ENCODE results near the gene EIPR1.

DNA sequence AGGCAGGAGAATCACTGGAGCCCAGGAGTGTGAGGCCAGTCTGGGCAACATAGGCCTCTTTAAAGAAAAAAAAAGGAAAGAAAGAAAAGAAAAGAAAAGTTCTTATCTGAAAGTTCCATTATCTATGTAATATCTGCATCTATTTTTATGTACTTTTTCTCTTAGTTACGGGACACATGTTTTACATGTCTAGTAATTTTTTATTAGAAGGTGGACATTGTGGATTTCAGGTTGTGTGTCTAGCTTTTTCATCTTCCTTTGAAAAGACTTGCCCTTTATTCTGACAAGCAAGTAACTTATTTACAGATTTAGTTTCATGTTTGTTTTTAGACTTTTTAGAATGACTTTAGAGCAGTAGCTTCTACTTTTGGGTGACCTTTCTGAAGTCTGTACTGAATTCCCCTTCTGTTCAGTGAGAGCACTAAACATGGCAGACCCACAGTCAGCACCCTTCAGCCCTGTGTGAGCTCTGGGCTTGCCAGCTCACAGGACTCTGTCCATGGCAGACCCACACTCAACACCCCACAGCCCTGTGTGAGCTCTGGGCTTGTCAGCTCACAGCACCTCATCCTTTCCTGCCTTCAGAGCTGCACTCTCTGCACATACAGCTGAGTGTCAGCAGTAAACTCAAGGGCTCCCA, 19.4 kb upstream of the EIPR1 start:
- TF ChIP-seq ARNTL (CRISPR knock-in tag; IDR thresholded peaks at IDR 0.05) (no peak), ELF4 (CRISPR knock-in tag; IDR thresholded peaks at IDR 0.05; ENCODE audit: borderline replicate concordance) (no peak), ZZZ3 (CRISPR knock-in tag; IDR thresholded peaks at IDR 0.05; ENCODE audit: borderline replicate concordance) (no peak), HNRNPLL (IDR thresholded peaks at IDR 0.05; ENCODE audit: low read depth, low read length, poor library complexity, severe bottlenecking) (no peak), EZH2 (conservative IDR thresholded peaks at IDR 0.05; ENCODE audit: low read depth, low read length) (no peak), POLR2A (IDR thresholded peaks at IDR 0.05; ENCODE audit: insufficient read depth in 1 of 2, low read depth in 2 of 2, low read length in 2 of 2) (no peak), ZC3H4 (CRISPR knock-in tag; IDR thresholded peaks at IDR 0.05; ENCODE audit: borderline replicate concordance) (no peak), DNMT3B (CRISPR knock-in tag; conservative IDR thresholded peaks at IDR 0.05) (no peak), CCAR2 (optimal IDR thresholded peaks at IDR 0.05; ENCODE audit: low read depth, low read length) (no peak)
- TF ChIP-seq, protein P1, sequence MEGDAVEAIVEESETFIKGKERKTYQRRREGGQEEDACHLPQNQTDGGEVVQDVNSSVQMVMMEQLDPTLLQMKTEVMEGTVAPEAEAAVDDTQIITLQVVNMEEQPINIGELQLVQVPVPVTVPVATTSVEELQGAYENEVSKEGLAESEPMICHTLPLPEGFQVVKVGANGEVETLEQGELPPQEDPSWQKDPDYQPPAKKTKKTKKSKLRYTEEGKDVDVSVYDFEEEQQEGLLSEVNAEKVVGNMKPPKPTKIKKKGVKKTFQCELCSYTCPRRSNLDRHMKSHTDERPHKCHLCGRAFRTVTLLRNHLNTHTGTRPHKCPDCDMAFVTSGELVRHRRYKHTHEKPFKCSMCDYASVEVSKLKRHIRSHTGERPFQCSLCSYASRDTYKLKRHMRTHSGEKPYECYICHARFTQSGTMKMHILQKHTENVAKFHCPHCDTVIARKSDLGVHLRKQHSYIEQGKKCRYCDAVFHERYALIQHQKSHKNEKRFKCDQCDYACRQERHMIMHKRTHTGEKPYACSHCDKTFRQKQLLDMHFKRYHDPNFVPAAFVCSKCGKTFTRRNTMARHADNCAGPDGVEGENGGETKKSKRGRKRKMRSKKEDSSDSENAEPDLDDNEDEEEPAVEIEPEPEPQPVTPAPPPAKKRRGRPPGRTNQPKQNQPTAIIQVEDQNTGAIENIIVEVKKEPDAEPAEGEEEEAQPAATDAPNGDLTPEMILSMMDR (CRISPR knock-in tag; IDR thresholded peaks at IDR 0.05), result no peak
- TF ChIP-seq, protein P2, sequence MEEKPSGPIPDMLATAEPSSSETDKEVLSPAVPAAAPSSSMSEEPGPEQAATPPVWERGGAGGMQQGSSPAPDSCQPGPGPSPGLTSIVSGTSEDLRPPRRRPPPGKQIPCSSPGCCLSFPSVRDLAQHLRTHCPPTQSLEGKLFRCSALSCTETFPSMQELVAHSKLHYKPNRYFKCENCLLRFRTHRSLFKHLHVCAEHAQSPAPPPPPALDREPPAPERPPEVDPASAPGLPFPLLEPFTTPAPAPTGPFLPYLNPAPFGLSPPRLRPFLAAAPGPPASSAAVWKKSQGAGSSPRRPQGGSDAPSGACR (CRISPR knock-in tag; IDR thresholded peaks at IDR 0.05), result no peak
- TF ChIP-seq, protein P3, sequence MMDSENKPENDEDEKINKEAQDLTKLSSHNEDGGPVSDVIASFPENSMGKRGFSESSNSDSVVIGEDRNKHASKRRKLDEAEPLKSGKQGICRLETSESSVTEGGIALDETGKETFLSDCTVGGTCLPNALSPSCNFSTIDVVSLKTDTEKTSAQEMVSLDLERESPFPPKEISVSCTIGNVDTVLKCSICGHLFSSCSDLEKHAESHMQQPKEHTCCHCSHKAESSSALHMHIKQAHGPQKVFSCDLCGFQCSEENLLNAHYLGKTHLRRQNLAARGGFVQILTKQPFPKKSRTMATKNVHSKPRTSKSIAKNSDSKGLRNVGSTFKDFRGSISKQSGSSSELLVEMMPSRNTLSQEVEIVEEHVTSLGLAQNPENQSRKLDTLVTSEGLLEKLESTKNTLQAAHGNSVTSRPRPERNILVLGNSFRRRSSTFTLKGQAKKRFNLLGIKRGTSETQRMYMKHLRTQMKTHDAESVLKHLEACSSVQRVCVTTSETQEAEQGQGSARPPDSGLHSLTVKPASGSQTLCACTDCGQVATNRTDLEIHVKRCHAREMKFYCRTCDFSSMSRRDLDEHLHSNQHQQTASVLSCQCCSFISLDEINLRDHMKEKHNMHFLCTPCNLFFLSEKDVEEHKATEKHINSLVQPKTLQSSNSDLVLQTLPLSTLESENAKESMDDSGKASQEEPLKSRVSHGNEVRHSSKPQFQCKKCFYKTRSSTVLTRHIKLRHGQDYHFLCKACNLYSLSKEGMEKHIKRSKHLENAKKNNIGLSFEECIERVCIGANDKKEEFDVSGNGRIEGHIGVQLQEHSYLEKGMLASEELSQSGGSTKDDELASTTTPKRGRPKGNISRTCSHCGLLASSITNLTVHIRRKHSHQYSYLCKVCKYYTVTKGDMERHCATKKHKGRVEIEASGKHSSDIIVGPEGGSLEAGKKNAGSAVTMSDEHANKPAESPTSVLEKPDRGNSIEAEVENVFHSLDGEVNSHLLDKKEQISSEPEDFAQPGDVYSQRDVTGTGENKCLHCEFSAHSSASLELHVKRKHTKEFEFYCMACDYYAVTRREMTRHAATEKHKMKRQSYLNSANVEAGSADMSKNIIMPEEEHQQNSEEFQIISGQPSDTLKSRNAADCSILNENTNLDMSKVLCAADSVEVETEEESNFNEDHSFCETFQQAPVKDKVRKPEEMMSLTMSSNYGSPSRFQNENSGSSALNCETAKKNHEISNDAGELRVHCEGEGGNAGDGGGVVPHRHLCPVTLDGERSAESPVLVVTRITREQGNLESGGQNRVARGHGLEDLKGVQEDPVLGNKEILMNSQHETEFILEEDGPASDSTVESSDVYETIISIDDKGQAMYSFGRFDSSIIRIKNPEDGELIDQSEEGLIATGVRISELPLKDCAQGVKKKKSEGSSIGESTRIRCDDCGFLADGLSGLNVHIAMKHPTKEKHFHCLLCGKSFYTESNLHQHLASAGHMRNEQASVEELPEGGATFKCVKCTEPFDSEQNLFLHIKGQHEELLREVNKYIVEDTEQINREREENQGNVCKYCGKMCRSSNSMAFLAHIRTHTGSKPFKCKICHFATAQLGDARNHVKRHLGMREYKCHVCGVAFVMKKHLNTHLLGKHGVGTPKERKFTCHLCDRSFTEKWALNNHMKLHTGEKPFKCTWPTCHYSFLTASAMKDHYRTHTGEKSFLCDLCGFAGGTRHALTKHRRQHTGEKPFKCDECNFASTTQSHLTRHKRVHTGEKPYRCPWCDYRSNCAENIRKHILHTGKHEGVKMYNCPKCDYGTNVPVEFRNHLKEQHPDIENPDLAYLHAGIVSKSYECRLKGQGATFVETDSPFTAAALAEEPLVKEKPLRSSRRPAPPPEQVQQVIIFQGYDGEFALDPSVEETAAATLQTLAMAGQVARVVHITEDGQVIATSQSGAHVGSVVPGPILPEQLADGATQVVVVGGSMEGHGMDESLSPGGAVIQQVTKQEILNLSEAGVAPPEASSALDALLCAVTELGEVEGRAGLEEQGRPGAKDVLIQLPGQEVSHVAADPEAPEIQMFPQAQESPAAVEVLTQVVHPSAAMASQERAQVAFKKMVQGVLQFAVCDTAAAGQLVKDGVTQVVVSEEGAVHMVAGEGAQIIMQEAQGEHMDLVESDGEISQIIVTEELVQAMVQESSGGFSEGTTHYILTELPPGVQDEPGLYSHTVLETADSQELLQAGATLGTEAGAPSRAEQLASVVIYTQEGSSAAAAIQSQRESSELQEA (CRISPR knock-in tag; IDR thresholded peaks at IDR 0.05; ENCODE audit: not compliant biosample characterization), result no peak
- TF ChIP-seq, protein P4, sequence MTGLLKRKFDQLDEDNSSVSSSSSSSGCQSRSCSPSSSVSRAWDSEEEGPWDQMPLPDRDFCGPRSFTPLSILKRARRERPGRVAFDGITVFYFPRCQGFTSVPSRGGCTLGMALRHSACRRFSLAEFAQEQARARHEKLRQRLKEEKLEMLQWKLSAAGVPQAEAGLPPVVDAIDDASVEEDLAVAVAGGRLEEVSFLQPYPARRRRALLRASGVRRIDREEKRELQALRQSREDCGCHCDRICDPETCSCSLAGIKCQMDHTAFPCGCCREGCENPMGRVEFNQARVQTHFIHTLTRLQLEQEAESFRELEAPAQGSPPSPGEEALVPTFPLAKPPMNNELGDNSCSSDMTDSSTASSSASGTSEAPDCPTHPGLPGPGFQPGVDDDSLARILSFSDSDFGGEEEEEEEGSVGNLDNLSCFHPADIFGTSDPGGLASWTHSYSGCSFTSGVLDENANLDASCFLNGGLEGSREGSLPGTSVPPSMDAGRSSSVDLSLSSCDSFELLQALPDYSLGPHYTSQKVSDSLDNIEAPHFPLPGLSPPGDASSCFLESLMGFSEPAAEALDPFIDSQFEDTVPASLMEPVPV (CRISPR knock-in tag; IDR thresholded peaks at IDR 0.05), result no peak

Measured in HepG2 (cell line).